Peyer's patch (tissue), 4 donors: ENCODE results near the gene MMEL1. TPM values are rescaled to one million over a fixed set of nuclear protein-coding genes. Genes with fewer than 3 reads are reported as not detected.
"Not testable (repeated sequence)": the region's sequence is repeated elsewhere in the genome, so short reads cannot be mapped to it uniquely, and the experiment has no call there.

Experiments used
- DNase-seq, 3 donors: peaks; one replicate each; pipeline ENCODE4 v3.0.0-alpha.2; 2017 to 2019
- H3K27ac ChIP-seq, 4 donors: fragments of 200-600 bp; sonication (generic); one replicate each; pipeline ENCODE4 v1.5.1; 2016 to 2019
- H3K27me3 ChIP-seq, 2 donors: fragments of 200-600 bp; sonication (generic); one replicate each; pipeline ENCODE4 v1.5.1; 2019
- H3K36me3 ChIP-seq, 3 donors: fragments of 200-600 bp; sonication (generic); one replicate each; pipeline ENCODE4 v1.5.1; 2016 to 2019
- H3K4me1 ChIP-seq, 4 donors: fragments of 200-600 bp; sonication (generic); one replicate each; pipeline ENCODE4 v1.5.1; 2016 to 2019
- H3K4me3 ChIP-seq, 4 donors: fragments of 200-600 bp; sonication (generic); 1 replicate in 3 of 4; 2 replicates in 1 of 4; pipeline ENCODE4 v1.5.1; 2016 to 2019; ENCODE audit warnings: mild to moderate bottlenecking in 1 of 4
- H3K9me3 ChIP-seq, 4 donors: fragments of 200-600 bp; sonication (generic); one replicate each; pipeline ENCODE4 v1.5.1; 2016 to 2019; ENCODE audit warnings: mild to moderate bottlenecking in 1 of 4
- POLR2A ChIP-seq, 2 donors: fragments of 450-650 bp; IDR thresholded peaks; one replicate each; pipeline ENCODE4 v1.5.1; 2017; ENCODE audit warnings: antibody characterized with exemption in 2 of 2, mild to moderate bottlenecking in 2 of 2, moderate library complexity in 2 of 2
- total RNA-seq, 4 donors: library from RNA; depleted of rRNA; stranded (reverse); fragments of >200 nt; gene quantifications; one replicate each; pipeline ENCODE4 v1.1.0, GENCODE V29; 2016
- TF ChIP-seq, protein P1 (sequence below), 6 experiments: fragments of 450-650 bp in 4 of 6; fragments of 200-600 bp in 2 of 6; sonication (generic) in 1 of 6; IDR thresholded peaks; one replicate each; pipeline ENCODE4 v1.5.1; 2017 to 2019; ENCODE audit warnings: antibody characterized with exemption in 6 of 6, mild to moderate bottlenecking in 3 of 6, moderate library complexity in 1 of 6

Gene MMEL1
- 10 to 100 TPM in 3 of 4 donors, 1 to 10 TPM in 1; 7.4 to 51.7 (median 27.4) TPM for total RNA-seq

DNA sequence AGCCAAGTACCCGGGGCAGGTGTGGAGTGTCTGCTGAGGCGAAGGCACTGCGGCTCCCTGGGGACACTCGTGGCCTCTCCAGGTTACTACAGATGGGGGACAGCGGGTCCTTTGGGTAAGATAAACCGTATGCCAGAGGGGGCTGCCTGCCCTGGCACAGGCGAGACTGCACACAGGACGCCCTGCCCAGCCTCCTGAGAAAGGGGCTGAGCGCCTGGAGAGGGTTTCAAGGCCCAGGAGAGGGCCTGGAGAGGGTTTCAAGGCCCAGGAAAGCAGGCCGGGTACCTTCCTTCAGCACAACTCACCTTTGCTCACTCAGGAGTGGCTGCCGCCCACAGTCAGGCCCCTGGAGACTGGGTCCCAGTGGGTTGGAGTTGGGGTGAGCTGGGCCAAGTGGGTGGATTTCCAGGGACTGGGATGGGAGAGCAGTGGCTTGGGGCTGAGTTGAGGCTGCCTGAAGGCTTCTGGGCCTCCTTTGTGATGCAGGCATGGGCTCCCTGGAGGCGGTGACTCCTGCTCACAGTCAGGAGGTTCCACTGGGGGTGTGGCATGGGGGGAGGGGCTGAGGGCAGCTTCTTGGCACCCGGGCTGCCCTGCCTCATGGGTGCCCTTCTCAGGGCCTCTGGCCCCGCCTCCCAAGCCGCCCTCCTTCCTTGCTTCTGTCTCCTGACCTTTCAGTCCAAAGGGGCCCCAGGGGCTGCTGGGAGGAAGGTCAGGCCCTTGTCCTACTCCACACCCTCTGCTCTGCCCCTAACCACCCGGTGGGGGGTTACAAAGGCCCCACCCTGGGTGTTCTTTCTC lies at the start of gene MMEL1:
TSS of gene MMEL1 (minus strand) at position 456 of the 801 bp plus-strand sequence. CDS start 3,532 bp downstream, outside the sequence.
- Histone ChIP-seq H3K27ac (peak within 1 kb of the TSS in 3 of 4 donors; percentile 23 to 85 (median 78)), H3K4me1 (peaks cover 0 to 30% (median 2%) of the 10 kb centered on the region in 4 donors), H3K4me3 (peak within 1 kb of the TSS in 2 of 4 donors; percentile 28 to 34), H3K36me3 (no peaks in the 10 kb centered on the region), H3K9me3 (peaks cover 0 to 7% (median 0%) of the 10 kb centered on the region in 4 donors), H3K27me3 (peaks cover 0 to 18% of the 10 kb centered on the region in 2 donors)
- peak in 2 of 3 donors; percentile 87 to 90 for DNase-seq
- TF ChIP-seq POLR2A (IDR thresholded peaks at IDR 0.05): peak in 1 of 2 donors; percentile 36
- TF ChIP-seq, protein P1, sequence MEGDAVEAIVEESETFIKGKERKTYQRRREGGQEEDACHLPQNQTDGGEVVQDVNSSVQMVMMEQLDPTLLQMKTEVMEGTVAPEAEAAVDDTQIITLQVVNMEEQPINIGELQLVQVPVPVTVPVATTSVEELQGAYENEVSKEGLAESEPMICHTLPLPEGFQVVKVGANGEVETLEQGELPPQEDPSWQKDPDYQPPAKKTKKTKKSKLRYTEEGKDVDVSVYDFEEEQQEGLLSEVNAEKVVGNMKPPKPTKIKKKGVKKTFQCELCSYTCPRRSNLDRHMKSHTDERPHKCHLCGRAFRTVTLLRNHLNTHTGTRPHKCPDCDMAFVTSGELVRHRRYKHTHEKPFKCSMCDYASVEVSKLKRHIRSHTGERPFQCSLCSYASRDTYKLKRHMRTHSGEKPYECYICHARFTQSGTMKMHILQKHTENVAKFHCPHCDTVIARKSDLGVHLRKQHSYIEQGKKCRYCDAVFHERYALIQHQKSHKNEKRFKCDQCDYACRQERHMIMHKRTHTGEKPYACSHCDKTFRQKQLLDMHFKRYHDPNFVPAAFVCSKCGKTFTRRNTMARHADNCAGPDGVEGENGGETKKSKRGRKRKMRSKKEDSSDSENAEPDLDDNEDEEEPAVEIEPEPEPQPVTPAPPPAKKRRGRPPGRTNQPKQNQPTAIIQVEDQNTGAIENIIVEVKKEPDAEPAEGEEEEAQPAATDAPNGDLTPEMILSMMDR (IDR thresholded peaks at IDR 0.05): peak in 1 of 6 experiments; percentile 4

GRCh38 chr1:2676726-2677125 lies 43.9 kb upstream of the MMEL1 start:
- H3K9me3 ChIP-seq, H3K4me1 ChIP-seq, H3K27ac ChIP-seq, H3K36me3 ChIP-seq, DNase-seq, H3K27me3 ChIP-seq, H3K4me3 ChIP-seq: not testable (repeated sequence)

- not testable (repeated sequence) for H3K4me1 ChIP-seq, H3K36me3 ChIP-seq, H3K9me3 ChIP-seq, H3K27ac ChIP-seq, H3K4me3 ChIP-seq, H3K27me3 ChIP-seq
- peak in 1 of 3 donors; percentile 42 for DNase-seq
Measured at GRCh38 chr1:2671656-2672055, 38.8 kb upstream of the MMEL1 start.

- H3K27me3 ChIP-seq, H3K9me3 ChIP-seq, H3K27ac ChIP-seq, H3K4me1 ChIP-seq, H3K36me3 ChIP-seq, H3K4me3 ChIP-seq: not testable (repeated sequence)
- peak in 1 of 3 donors; percentile 41 for DNase-seq
Measured at GRCh38 chr1:2659806-2660205, 27.0 kb upstream of the MMEL1 start.

DNA sequence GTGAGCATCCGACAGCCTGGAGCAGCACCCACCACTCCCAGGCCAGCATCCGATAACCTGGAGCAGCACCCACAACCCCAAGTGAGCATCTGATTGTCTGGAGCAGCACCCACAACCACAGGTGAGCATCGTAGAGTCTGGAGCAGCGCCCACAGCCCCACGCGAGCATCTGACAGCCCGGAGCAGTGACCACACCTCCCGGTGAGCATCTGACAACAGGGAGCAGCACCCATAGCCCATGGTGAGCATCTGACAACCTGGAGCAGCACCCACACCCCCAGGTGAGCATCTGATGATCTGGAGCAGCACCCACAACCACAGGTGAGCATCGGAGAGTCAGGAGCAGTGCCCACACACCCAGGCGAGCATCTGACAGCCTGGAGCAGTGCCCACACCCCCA lies 25.1 kb upstream of the MMEL1 start:
- H3K36me3 ChIP-seq, H3K9me3 ChIP-seq, H3K27me3 ChIP-seq, H3K27ac ChIP-seq, H3K4me3 ChIP-seq, DNase-seq, H3K4me1 ChIP-seq: not testable (repeated sequence)

GRCh38 chr1:2657124-2657523 lies 24.3 kb upstream of the MMEL1 start:
- not testable (repeated sequence) for H3K27me3 ChIP-seq, H3K9me3 ChIP-seq, H3K4me3 ChIP-seq, H3K4me1 ChIP-seq, H3K36me3 ChIP-seq, H3K27ac ChIP-seq
- peak in 2 of 3 donors; percentile 13 to 33 for DNase-seq

- H3K4me1 ChIP-seq, H3K36me3 ChIP-seq, H3K27ac ChIP-seq, H3K27me3 ChIP-seq, H3K9me3 ChIP-seq, H3K4me3 ChIP-seq: not testable (repeated sequence)
- DNase-seq: peak in 2 of 3 donors; percentile 43 to 54
Measured at GRCh38 chr1:2655598-2656434, 23.0 kb upstream of the MMEL1 start.

DNA sequence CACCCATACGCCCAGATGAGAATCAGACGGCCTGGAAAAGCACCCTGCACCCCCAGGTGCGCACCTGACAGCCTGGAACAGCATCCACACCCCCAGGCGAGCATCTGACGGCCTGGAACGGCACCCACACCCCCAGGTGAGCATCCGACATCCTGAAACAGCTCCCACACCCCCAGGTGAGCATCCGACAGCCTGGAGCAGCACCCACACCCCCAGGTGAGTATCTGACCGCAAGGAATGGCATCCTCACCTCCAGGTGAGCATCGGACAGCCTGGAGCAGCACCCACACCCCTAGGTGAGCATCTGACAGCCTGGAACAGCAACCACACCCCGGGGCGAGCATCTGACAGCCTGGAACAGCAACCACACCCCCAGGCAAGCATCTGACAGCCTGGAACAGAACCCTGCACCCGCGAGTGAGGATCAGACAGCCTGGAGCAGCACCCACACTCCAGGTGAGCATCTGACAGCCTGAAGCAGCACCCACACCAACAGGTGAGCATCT lies 21.7 kb upstream of the MMEL1 start:
- not testable (repeated sequence) for H3K27ac ChIP-seq, H3K27me3 ChIP-seq, H3K4me3 ChIP-seq, H3K9me3 ChIP-seq, H3K36me3 ChIP-seq, H3K4me1 ChIP-seq
- DNase-seq: peak in 1 of 3 donors; percentile 51

- H3K4me1 ChIP-seq, H3K27me3 ChIP-seq, H3K9me3 ChIP-seq, H3K27ac ChIP-seq, H3K4me3 ChIP-seq, H3K36me3 ChIP-seq: not testable (repeated sequence)
- DNase-seq: peak in 1 of 3 donors; percentile 78
Measured at GRCh38 chr1:2653741-2654442, 21.1 kb upstream of the MMEL1 start.

DNA sequence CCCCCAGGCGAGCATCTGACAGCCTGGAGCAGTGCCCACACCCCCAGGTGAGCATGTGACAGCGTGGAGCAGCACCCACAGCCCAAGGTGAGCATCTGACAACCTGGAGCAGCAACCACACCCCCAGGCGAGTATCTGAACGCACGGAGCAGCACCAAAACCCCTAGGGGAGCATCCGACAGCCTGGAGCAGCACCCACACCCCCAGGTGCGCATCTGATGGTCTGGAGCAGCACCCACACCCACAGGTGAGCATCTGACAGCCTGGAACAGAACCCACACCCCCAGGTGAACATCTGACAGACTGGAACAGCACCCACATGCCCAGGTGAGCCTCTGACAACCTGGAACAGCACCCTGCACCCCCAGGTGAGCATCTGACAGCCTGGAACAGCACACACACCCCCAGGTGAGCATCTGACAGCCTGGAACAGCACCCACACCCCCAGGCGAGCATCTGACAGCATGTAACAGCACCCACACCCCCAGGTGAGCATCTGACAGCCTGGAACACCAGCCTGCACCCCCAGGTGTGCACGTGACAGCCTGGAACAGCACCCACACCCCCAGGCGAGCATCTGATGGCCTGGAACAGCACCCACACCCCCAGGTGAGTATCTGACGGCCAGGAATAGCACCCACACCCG lies 20.2 kb upstream of the MMEL1 start:
- not testable (repeated sequence) for H3K27me3 ChIP-seq, H3K4me1 ChIP-seq

DNA sequence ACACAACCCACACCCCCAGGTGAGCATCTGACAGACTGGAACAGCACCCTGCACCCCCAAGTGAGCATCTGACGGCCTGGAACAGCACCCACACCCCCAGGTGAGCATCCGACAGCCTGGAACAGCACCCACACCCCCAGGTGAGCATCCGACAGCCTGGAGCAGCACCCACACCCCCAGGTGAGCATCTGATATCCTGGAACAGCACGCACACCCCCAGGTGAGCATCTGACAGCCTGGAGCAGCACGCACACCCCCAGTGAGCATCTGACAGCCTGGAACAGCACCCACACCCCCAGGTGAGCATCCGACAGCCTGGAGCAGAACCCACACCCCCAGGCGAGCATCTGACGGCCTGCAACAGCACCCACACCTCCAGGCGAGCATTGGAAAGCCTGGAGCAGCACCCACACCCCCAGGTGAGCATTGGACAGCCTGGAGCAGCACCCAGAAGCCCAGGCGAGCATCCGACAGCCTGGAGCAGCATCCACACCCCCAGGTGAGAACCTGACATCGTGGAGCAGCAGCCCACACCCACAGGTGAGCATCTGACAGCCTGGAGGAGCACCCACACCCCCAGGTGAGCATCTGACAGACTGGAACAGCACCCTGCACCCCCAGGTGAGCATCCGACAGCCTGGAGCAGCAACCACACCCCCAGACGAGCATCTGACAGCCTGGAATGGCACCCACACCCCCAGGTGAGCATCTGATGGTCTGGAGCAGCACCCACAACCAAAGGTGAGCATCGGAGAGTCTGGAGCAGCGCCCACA lies 19.5 kb upstream of the MMEL1 start:
- H3K4me1 ChIP-seq, H3K27ac ChIP-seq, H3K36me3 ChIP-seq, H3K27me3 ChIP-seq, H3K4me3 ChIP-seq: not testable (repeated sequence)
- H3K9me3 ChIP-seq: peaks cover 0 to 18% (median 3%) of the 10 kb centered on the region in 4 donors
- DNase-seq: peak in 1 of 3 donors; percentile 49

More for the DNA sequence above, 20.2 kb upstream of the MMEL1 start:
- peak in 1 of 3 donors; percentile 65 for DNase-seq
- not testable (repeated sequence) for H3K36me3 ChIP-seq, H3K27ac ChIP-seq, H3K4me3 ChIP-seq
- H3K9me3 ChIP-seq: peaks cover 0 to 16% (median under 1%) of the 10 kb centered on the region in 4 donors
